Body of pancreas (tissue), 4 donors: ENCODE data around the gene SLC9A5.

Source experiments
- POLR2A ChIP-seq, 3 donors: fragments of 450-650 bp; IDR thresholded peaks; one replicate each; pipeline ENCODE4 v1.6.1; 2016; ENCODE audit warnings: antibody characterized with exemption in 3 of 3, mild to moderate bottlenecking in 2 of 3
- TF ChIP-seq, protein P1 (sequence below), 7 experiments: fragments of 450-650 bp in 4 of 7; fragments of 200-600 bp in 3 of 7; sonication (generic) in 3 of 7; IDR thresholded peaks; one replicate each; pipeline ENCODE4 v1.5.1; 2016 to 2019; ENCODE audit warnings: antibody characterized with exemption in 7 of 7

- TF ChIP-seq, protein P1, sequence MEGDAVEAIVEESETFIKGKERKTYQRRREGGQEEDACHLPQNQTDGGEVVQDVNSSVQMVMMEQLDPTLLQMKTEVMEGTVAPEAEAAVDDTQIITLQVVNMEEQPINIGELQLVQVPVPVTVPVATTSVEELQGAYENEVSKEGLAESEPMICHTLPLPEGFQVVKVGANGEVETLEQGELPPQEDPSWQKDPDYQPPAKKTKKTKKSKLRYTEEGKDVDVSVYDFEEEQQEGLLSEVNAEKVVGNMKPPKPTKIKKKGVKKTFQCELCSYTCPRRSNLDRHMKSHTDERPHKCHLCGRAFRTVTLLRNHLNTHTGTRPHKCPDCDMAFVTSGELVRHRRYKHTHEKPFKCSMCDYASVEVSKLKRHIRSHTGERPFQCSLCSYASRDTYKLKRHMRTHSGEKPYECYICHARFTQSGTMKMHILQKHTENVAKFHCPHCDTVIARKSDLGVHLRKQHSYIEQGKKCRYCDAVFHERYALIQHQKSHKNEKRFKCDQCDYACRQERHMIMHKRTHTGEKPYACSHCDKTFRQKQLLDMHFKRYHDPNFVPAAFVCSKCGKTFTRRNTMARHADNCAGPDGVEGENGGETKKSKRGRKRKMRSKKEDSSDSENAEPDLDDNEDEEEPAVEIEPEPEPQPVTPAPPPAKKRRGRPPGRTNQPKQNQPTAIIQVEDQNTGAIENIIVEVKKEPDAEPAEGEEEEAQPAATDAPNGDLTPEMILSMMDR (IDR thresholded peaks at IDR 0.05), result no peak
- TF ChIP-seq POLR2A (IDR thresholded peaks at IDR 0.05), result no peak
Observed at GRCh38 chr16:67312719-67313118, 63.9 kb downstream of the SLC9A5 start.
